K562 (cell line): ENCODE data around the gene MYH11. TPM values are rescaled to one million over a fixed set of nuclear protein-coding genes. Genes with fewer than 3 reads are reported as not detected.
A peak's percentile ranks its signal among the peaks of the same experiment; 100 is the strongest.

Experiments
- ARID2 ChIP-seq: fragments of 450-650 bp; IDR thresholded peaks from 2 replicates; pipeline ENCODE4 v1.6.1; 2017; ENCODE audit warnings: antibody characterized with exemption, mild to moderate bottlenecking
- BRF2 ChIP-seq: IDR thresholded peaks from 3 replicates; pipeline ENCODE4 v1.6.1; 2011; ENCODE audit warnings: borderline replicate concordance, mild to moderate bottlenecking; ENCODE audit not compliant: insufficient read length, insufficient read depth
- CC2D1A ChIP-seq: fragments of 450-650 bp; IDR thresholded peaks from 2 replicates; pipeline ENCODE4 v1.6.1; 2017; ENCODE audit warnings: mild to moderate bottlenecking
- CHCHD3 ChIP-seq: fragments of 250-450 bp; sonication (Bioruptor Pico); IDR thresholded peaks from 2 replicates; pipeline ENCODE4 v2.1.2; 2022; ENCODE audit warnings: mild to moderate bottlenecking
- EGR1 ChIP-seq: fragments of 450-650 bp; conservative IDR thresholded peaks from 2 replicates; pipeline ENCODE4 v1.6.1; 2017; ENCODE audit warnings: mild to moderate bottlenecking
- ELF4 ChIP-seq: fragments of 450-650 bp; formaldehyde crosslinking; IDR thresholded peaks from 2 replicates; pipeline ENCODE4 v1.4.0; 2022; ENCODE audit warnings: missing genetic modification characterization
- FIP1L1 ChIP-seq: fragments of 200-400 bp; formaldehyde crosslinking; IDR thresholded peaks from 2 replicates; pipeline ENCODE4 v1.6.1; 2018; ENCODE audit warnings: mild to moderate bottlenecking, low read depth, low read length; ENCODE audit not compliant: poor library complexity, severe bottlenecking
- FOXK2 ChIP-seq, 2 experiments: fragments of 450-650 bp; IDR thresholded peaks in 1 of 2; conservative IDR thresholded peaks in 1 of 2; 2 replicates each; pipeline ENCODE4 v1.6.1; 2016; ENCODE audit warnings: low read depth in 2 of 2, mild to moderate bottlenecking in 1 of 2
- GATAD2B ChIP-seq: fragments of 450-650 bp; IDR thresholded peaks from 2 replicates; pipeline ENCODE4 v1.6.1; 2017; ENCODE audit warnings: mild to moderate bottlenecking, borderline replicate concordance
- HDAC6 ChIP-seq: IDR thresholded peaks from 2 replicates; pipeline ENCODE4 v1.6.1; 2012; ENCODE audit warnings: low read depth, mild to moderate bottlenecking, control low read depth, inconsistent platforms, low read length, moderate library complexity
- HLTF ChIP-seq: fragments of 450-650 bp; IDR thresholded peaks from 2 replicates; pipeline ENCODE4 v1.6.1; 2016
- HNRNPL ChIP-seq: fragments of 200-400 bp; formaldehyde crosslinking; IDR thresholded peaks from 2 replicates; pipeline ENCODE4 v1.6.1; 2017; ENCODE audit warnings: low read depth, mild to moderate bottlenecking, low read length
- KDM1A ChIP-seq, 2 experiments: fragments of 450-650 bp; IDR thresholded peaks; 2 replicates each; pipeline ENCODE4 v1.6.1; 2016; ENCODE audit warnings: mild to moderate bottlenecking in 2 of 2
- LEF1 ChIP-seq: fragments of 450-650 bp; IDR thresholded peaks from 2 replicates; pipeline ENCODE4 v1.6.1; 2016; ENCODE audit warnings: mild to moderate bottlenecking
- MAFK ChIP-seq: IDR thresholded peaks from 2 replicates; pipeline ENCODE4 v1.6.1; 2011; ENCODE audit warnings: low read length, improper control_type of control experiment
- MCM2 ChIP-seq: fragments of 450-650 bp; IDR thresholded peaks from 2 replicates; pipeline ENCODE4 v1.6.1; 2017; ENCODE audit warnings: low read depth, mild to moderate bottlenecking
- NFE2 ChIP-seq: IDR thresholded peaks from 2 replicates; pipeline ENCODE4 v1.6.1; 2014; ENCODE audit warnings: antibody characterized with exemption, low read depth
- NFIX ChIP-seq: fragments of 250-450 bp; sonication (Bioruptor Pico); IDR thresholded peaks from 2 replicates; pipeline ENCODE4 v1.4.0; 2020; ENCODE audit warnings: low read depth, mild to moderate bottlenecking, moderate library complexity
- NR2C2 ChIP-seq, 2 experiments: fragments of 200-800 bp in 1 of 2; sonication (Bioruptor generic) in 1 of 2; sonication (generic) in 1 of 2; formaldehyde crosslinking in 1 of 2; IDR thresholded peaks; 2 replicates each; pipeline versions ENCODE4 v1.6.1 to v1.8.0; 2016 to 2022; ENCODE audit warnings: mild to moderate bottlenecking in 1 of 2, missing compliant biosample characterization in 1 of 2, missing genetic modification characterization in 1 of 2, missing genetic modification reagents in 1 of 2
- OTX1 ChIP-seq: fragments of 450-650 bp; formaldehyde crosslinking; IDR thresholded peaks from 2 replicates; pipeline ENCODE4 v1.4.0; 2022; ENCODE audit warnings: mild to moderate bottlenecking
- PHF21A ChIP-seq: fragments of 450-650 bp; IDR thresholded peaks from 2 replicates; pipeline ENCODE4 v1.6.1; 2017; ENCODE audit warnings: low read depth, borderline replicate concordance
- SMC3 ChIP-seq: conservative IDR thresholded peaks from 2 replicates; pipeline ENCODE4 v1.6.1; 2011; ENCODE audit warnings: low read depth, low read length, improper control_type of control experiment; ENCODE audit not compliant: insufficient read depth
- TCF3 ChIP-seq: sonication (generic); formaldehyde crosslinking; IDR thresholded peaks from 2 replicates; pipeline ENCODE4 v1.4.0; 2020; ENCODE audit warnings: mild to moderate bottlenecking, missing genetic modification reagents
- TFAM ChIP-seq: fragments of 250-450 bp; sonication (Bioruptor Pico); conservative IDR thresholded peaks from 2 replicates; pipeline ENCODE4 v1.5.0; 2021; ENCODE audit warnings: mild to moderate bottlenecking, moderate library complexity
- TOE1 ChIP-seq, 2 experiments: fragments of 450-650 bp in 1 of 2; sonication (generic) in 1 of 2; formaldehyde crosslinking in 1 of 2; IDR thresholded peaks; 2 replicates each; pipeline versions ENCODE4 v1.7.1 to v1.8.0; 2016 to 2022; ENCODE audit warnings: borderline replicate concordance in 2 of 2, mild to moderate bottlenecking in 2 of 2, antibody characterized with exemption in 1 of 2, inconsistent platforms in 1 of 2, low read depth in 1 of 2, missing genetic modification reagents in 1 of 2, moderate library complexity in 1 of 2
- ZNF347 ChIP-seq: fragments of 450-650 bp; formaldehyde crosslinking; IDR thresholded peaks from 2 replicates; pipeline ENCODE4 v1.4.0; 2020; ENCODE audit warnings: low read depth, mild to moderate bottlenecking, moderate library complexity
- ZSCAN29 ChIP-seq: fragments of 450-650 bp; IDR thresholded peaks from 2 replicates; pipeline ENCODE4 v1.6.1; 2017
- polyA plus RNA-seq, 8 experiments: library from polyadenylated mRNA; depleted of rRNA in 4 of 8; stranded (reverse) in 5 of 8; unstranded in 3 of 8; fragments of >200 nt; fragmentation: Nextera tagmentation in 2 of 8; fragmentation: Illumina TruSeq in 1 of 8; extraction: Ambion mirVana in 2 of 8; extraction: Trizol in 1 of 8; gene quantifications; 2 replicates each; pipeline versions ENCODE4 v1.2.1 to v1.2.3, GENCODE V29; 2011 to 2014; ENCODE audit warnings: inconsistent platforms in 1 of 8, missing spikeins in 1 of 8
- total RNA-seq, 7 experiments: library from RNA; depleted of rRNA in 6 of 7; stranded (reverse); fragments of >200 nt in 6 of 7; fragmentation: Illumina TruSeq in 2 of 7; extraction: Trizol in 2 of 7; gene quantifications; 2 replicates each; pipeline versions ENCODE4 v1.2.1 to v1.2.3, GENCODE V29; 2011 to 2021; ENCODE audit warnings: low replicate concordance in 1 of 7
- TF ChIP-seq, protein P1 (sequence below): IDR thresholded peaks from 2 replicates; pipeline ENCODE4 v1.6.1; 2014; ENCODE audit warnings: antibody characterized with exemption

Gene MYH11
- total and polyA plus RNA-seq, 9 of the 15 experiments (the other 6 are each of a cell fraction or from before 2014, with no cell fraction given), result 0.05 to 0.47 (median 0.08) TPM; not detected in 5

DNA sequence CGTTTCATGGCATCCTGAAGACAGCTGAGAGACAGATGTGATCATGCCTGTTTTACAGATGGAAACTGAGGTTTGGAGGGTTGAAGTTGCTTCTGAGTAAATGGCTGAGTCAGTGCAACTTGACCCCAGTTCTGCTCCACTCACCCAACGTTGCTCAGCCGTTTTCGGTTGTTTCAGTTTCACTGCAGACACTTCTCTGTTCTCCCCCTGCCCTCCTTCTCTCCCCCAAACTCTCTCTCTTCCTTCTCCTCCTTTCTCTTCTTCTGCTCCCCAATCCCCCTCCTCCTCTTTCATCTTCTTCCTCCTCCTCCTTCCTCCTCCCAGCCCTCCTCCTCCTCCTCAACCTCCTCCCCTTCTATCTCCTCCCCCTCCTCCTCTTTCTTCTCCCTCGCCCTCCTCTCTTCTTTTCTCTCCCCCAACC lies 41.0 kb upstream of the MYH11 start (continued):
- TF ChIP-seq NFE2, result peak; percentile 64; the same call in 1 of the 2 replicates
- TF ChIP-seq FOXK2 (conservative IDR thresholded peaks at IDR 0.05 in 1 of 2, IDR thresholded peaks at IDR 0.05 in 1 of 2; ENCODE audit: low read depth in 2 of 2), result peak; percentile 16 to 53; a peak in 1 of 4 replicates
- TF ChIP-seq NFIX (CRISPR knock-in tag), result no peak
- 0 out of 2 replicates have a peak, but pooled peaks have one; percentile 31 for TF ChIP-seq ELF4 (CRISPR knock-in tag)
- TF ChIP-seq SMC3, result no peak
- TF ChIP-seq CHCHD3 (CRISPR knock-in tag), result no peak
- TF ChIP-seq NR2C2 (CRISPR knock-in tag; IDR thresholded peaks at IDR 0.05), result no peak
- TF ChIP-seq NR2C2 (tag; IDR thresholded peaks at IDR 0.05), result peak; percentile 48
- TF ChIP-seq EGR1, result peak; percentile 32; the same call in 1 of the 2 replicates
- 0 out of 2 replicates have a peak, but pooled peaks have one; percentile 39 for TF ChIP-seq OTX1
- TF ChIP-seq MAFK, result peak; percentile 56
- TF ChIP-seq CC2D1A, result no peak; the same call in 1 of the 2 replicates
- TF ChIP-seq FIP1L1, result no peak
- TF ChIP-seq MCM2, result peak; percentile 71; the same call in 1 of the 2 replicates
- TF ChIP-seq BRF2, result no peak
- no peak for TF ChIP-seq HNRNPL
- no peak for TF ChIP-seq GATAD2B
- peak; percentile 73; the same call in 1 of the 2 replicates for TF ChIP-seq LEF1
- TF ChIP-seq ARID2, result peak; percentile 19; the same call in 1 of the 2 replicates
- no peak for TF ChIP-seq TCF3
- no peak for TF ChIP-seq ZSCAN29
- no peak for TF ChIP-seq HDAC6
- no peak for TF ChIP-seq PHF21A
- TF ChIP-seq ZNF347 (CRISPR knock-in tag), result no peak
- TF ChIP-seq HLTF, result peak; percentile 90
- TF ChIP-seq, protein P1, sequence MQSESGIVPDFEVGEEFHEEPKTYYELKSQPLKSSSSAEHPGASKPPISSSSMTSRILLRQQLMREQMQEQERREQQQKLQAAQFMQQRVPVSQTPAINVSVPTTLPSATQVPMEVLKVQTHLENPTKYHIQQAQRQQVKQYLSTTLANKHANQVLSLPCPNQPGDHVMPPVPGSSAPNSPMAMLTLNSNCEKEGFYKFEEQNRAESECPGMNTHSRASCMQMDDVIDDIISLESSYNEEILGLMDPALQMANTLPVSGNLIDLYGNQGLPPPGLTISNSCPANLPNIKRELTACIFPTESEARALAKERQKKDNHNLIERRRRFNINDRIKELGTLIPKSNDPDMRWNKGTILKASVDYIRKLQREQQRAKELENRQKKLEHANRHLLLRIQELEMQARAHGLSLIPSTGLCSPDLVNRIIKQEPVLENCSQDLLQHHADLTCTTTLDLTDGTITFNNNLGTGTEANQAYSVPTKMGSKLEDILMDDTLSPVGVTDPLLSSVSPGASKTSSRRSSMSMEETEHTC, result no peak
- TF ChIP-seq KDM1A (IDR thresholded peaks at IDR 0.05), result peak in 1 of 2 experiments; percentile 23; a peak in 1 of 4 replicates
- no peak for TF ChIP-seq TFAM (CRISPR knock-in tag)
- TF ChIP-seq TOE1 (IDR thresholded peaks at IDR 0.05; ENCODE audit: borderline replicate concordance), result peak; percentile 64; the same call in 1 of the 2 replicates
- no peak for TF ChIP-seq TOE1 (CRISPR knock-in tag; IDR thresholded peaks at IDR 0.05; ENCODE audit: borderline replicate concordance, low read depth)
